B cell (primary cell): ENCODE measurements around the gene TOGARAM2. TPM values are rescaled to one million over a fixed set of nuclear protein-coding genes. Genes with fewer than 3 reads are reported as not detected.

Experiments used
- ATAC-seq: fragments of 200-7000 bp; cut with Tn5 transposase; one replicate; pipeline ENCODE4 v1.10.0; 2021; ENCODE audit warnings: low read depth, mild to moderate bottlenecking, moderate number of reproducible peaks, moderate library complexity
- CTCF ChIA-PET: fragments of 350-600 bp; sonication (Branson Sonifier 250); formaldehyde crosslinking; loops from one replicate; lab custom pipeline; 2021; ENCODE audit warnings: antibody characterized with exemption, inconsistent platforms; lab: Charles Lee
- POLR2A ChIA-PET: fragments of 350-600 bp; sonication (Branson Sonifier 250); formaldehyde crosslinking; loops from one replicate; lab custom pipeline; 2021; ENCODE audit warnings: antibody characterized with exemption; lab: Charles Lee
- DNase-seq: peaks from one replicate; pipeline ENCODE4 v3.0.0; 2013
- H2AFZ ChIP-seq: 2 replicates; pipeline ENCODE4 v1.6.1; 2012; ENCODE audit warnings: mild to moderate bottlenecking, low read depth, low read length; ENCODE audit not compliant: insufficient read depth, poor library complexity, severe bottlenecking
- H3K27ac ChIP-seq, 2 donors: 1 replicate in 1 of 2; 2 replicates in 1 of 2; pipeline ENCODE4 v1.5.1; 2012 to 2013; ENCODE audit warnings: low read length in 2 of 2, mild to moderate bottlenecking in 2 of 2, moderate library complexity in 1 of 2
- H3K27me3 ChIP-seq, 4 experiments: fragments of 200-600 bp in 1 of 4; sonication (generic) in 1 of 4; replicated peaks in 1 of 4; 1 replicate in 2 of 4; 2 replicates in 2 of 4; pipeline versions ENCODE4 v1.6.1 to v1.7.0; 2013 to 2016; ENCODE audit warnings: low read length in 3 of 4, mild to moderate bottlenecking in 2 of 4, mixed read lengths in 1 of 4, moderate library complexity in 1 of 4; ENCODE audit not compliant: insufficient read depth in 4 of 4, control insufficient read depth in 3 of 4; ENCODE audit errors: control extremely low read depth in 1 of 4
- H3K36me3 ChIP-seq, 2 experiments: replicated peaks in 1 of 2; 1 replicate in 1 of 2; 2 replicates in 1 of 2; pipeline versions ENCODE4 v1.6.1 to v1.7.1; 2013; ENCODE audit warnings: low read length in 1 of 2; ENCODE audit not compliant: insufficient read depth in 2 of 2, control insufficient read depth in 1 of 2; ENCODE audit errors: control extremely low read depth in 1 of 2, extremely low read depth in 1 of 2
- H3K4me1 ChIP-seq, 2 donors: fragments of 200-600 bp in 1 of 2; sonication (generic) in 1 of 2; 1 replicate in 1 of 2; 2 replicates in 1 of 2; pipeline versions ENCODE4 v1.5.1 to v1.6.1; 2013 to 2017; ENCODE audit warnings: low read length in 2 of 2; ENCODE audit not compliant: control insufficient read depth in 2 of 2, insufficient read depth in 2 of 2
- H3K4me2 ChIP-seq: replicated peaks from 2 replicates; pipeline ENCODE3; 2012; ENCODE audit warnings: mild to moderate bottlenecking, low read depth, low read length; ENCODE audit not compliant: poor library complexity, severe bottlenecking
- H3K4me3 ChIP-seq, 5 experiments: fragments of 200-600 bp in 1 of 5; sonication (generic) in 1 of 5; 1 replicate in 3 of 5; 2 replicates in 2 of 5; pipeline versions ENCODE4 v1.5.1 to v1.7.0; 2011 to 2016; ENCODE audit warnings: low read length in 4 of 5, mild to moderate bottlenecking in 4 of 5, low read depth in 2 of 5, control low read depth in 1 of 5, moderate library complexity in 1 of 5; ENCODE audit not compliant: insufficient read depth in 1 of 5; ENCODE audit errors: control extremely low read depth in 1 of 5, extremely low read depth in 1 of 5
- H3K79me2 ChIP-seq: fragments of 200-600 bp; sonication (generic); one replicate; pipeline ENCODE4 v1.6.0; 2016; ENCODE audit warnings: low read length; ENCODE audit not compliant: control insufficient read depth, insufficient read depth
- H3K9ac ChIP-seq: fragments of 200-600 bp; sonication (generic); 2 replicates; pipeline ENCODE4 v1.6.1; 2017; ENCODE audit warnings: mild to moderate bottlenecking, low read length, moderate library complexity
- H3K9me3 ChIP-seq, 3 donors: one replicate each; pipeline versions ENCODE4 v1.6.1 to v1.7.1; 2013; ENCODE audit warnings: low read length in 2 of 3; ENCODE audit not compliant: control insufficient read depth in 2 of 3, insufficient read depth in 1 of 3; ENCODE audit errors: control extremely low read depth in 1 of 3
- H4K20me1 ChIP-seq: 2 replicates; pipeline ENCODE4 v1.6.0; 2012; ENCODE audit warnings: mild to moderate bottlenecking, low read length; ENCODE audit not compliant: insufficient read depth, control insufficient read depth, poor library complexity, severe bottlenecking
- H3K27ac Mint-ChIP-seq: one replicate; pipeline ENCODE4 v1.8.0; 2021; ENCODE audit warnings: mixed read lengths
- H3K27me3 Mint-ChIP-seq: one replicate; pipeline ENCODE4 v1.8.0; 2021; ENCODE audit warnings: mixed read lengths
- H3K4me1 Mint-ChIP-seq: one replicate; pipeline ENCODE4 v1.8.0; 2021; ENCODE audit warnings: mixed read lengths
- H3K4me3 Mint-ChIP-seq: one replicate; pipeline ENCODE4 v1.8.0; 2021; ENCODE audit warnings: mixed read lengths
- H3K9me3 Mint-ChIP-seq: one replicate; pipeline ENCODE4 v1.8.0; 2022; ENCODE audit warnings: mixed read lengths; ENCODE audit not compliant: insufficient read depth
- EZH2 ChIP-seq: IDR thresholded peaks from 2 replicates; pipeline ENCODE4 v1.6.1; 2012; ENCODE audit warnings: borderline replicate concordance, low read depth, mild to moderate bottlenecking, moderate library complexity, low read length; ENCODE audit not compliant: insufficient read depth, poor library complexity, severe bottlenecking
- WGBS: methylation state at CpG from one replicate; pipeline ENCODE4 v1.1.5; 2013; ENCODE audit warnings: missing lambda C conversion rate; ENCODE audit not compliant: insufficient coverage; 5-methylcytosine and 5-hydroxymethylcytosine counted together
- intact Hi-C: fragments of 100-400 bp; cut with micrococcal nuclease; formaldehyde crosslinking; loops from one replicate; pipeline ENCODE4 v1.10.0; 2022
- polyA plus RNA-seq: library from polyadenylated mRNA; depleted of rRNA; stranded (reverse); fragments of >200 nt; gene quantifications from 2 replicates; pipeline ENCODE4 v1.2.3, GENCODE V29; 2012
- total RNA-seq, 2 donors: library from RNA; stranded (reverse); fragments of 120-200 nt in 1 of 2; gene quantifications; 1 replicate in 1 of 2; 2 replicates in 1 of 2; pipeline versions ENCODE4 v1.2.3 to v1.2.4, GENCODE V29; 2013 to 2022
- TF ChIP-seq, protein P1 (sequence below): fragments of 200-600 bp; IDR thresholded peaks from one replicate; pipeline ENCODE4 v1.8.0; 2022; ENCODE audit warnings: antibody characterized with exemption, mild to moderate bottlenecking

TOGARAM2 gene
- total and polyA plus RNA-seq, 2 donors (not counting 1 experiment from before 2014, with no cell fraction given) = 0.25 to 0.61 TPM

DNA sequence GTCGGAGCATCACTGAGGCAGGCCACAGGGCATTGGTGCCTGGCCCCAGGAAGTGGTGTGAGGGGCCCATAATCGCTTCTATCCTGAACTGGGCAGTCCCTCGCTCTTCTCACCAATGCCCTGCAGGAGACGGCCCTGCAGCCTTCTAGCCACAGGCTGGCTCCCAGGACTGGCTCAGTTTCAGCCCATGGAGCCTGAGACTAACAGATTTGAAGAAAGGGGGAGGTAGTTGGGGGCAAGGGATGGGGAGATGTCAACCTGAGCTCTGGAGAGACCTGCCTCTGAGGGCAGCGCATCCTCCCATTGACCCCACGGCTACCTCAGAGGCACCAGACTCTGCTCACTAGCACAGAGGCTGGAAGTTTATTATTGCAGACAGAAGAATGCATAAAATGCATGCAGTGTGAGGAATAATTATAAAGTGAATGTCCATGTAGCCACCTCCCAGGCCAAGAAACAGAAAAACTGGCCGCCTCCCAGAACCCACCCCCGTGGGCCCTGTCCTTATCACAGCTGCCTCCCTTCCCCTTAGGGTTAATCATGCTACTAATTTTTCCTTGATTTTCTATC, 1.4 kb downstream of the TOGARAM2 start:
- no peaks in the 10 kb centered on the region for H3K79me2 ChIP-seq
- no peak overlapping the region for H3K4me2 ChIP-seq
- no peaks in the 10 kb centered on the region for H3K4me1 ChIP-seq
- no peaks in the 10 kb centered on the region for H3K36me3 ChIP-seq
- H2AFZ ChIP-seq = no peak overlapping the region
- ATAC-seq (no peak), DNase-seq (no peak)
- intact Hi-C loops = no loop called here
- no peaks in the 10 kb centered on the region for H3K9me3 Mint-ChIP-seq
- no peak overlapping the region for H3K27ac ChIP-seq
- H3K9ac ChIP-seq = no peak overlapping the region
- no peaks in the 10 kb centered on the region for H4K20me1 ChIP-seq
- no peaks in the 10 kb centered on the region for H3K9me3 ChIP-seq
- H3K27me3 ChIP-seq = no peaks in the 10 kb centered on the region
- POLR2A ChIA-PET = no interaction called here
- no peak for TF ChIP-seq EZH2
- TF ChIP-seq, protein P1, sequence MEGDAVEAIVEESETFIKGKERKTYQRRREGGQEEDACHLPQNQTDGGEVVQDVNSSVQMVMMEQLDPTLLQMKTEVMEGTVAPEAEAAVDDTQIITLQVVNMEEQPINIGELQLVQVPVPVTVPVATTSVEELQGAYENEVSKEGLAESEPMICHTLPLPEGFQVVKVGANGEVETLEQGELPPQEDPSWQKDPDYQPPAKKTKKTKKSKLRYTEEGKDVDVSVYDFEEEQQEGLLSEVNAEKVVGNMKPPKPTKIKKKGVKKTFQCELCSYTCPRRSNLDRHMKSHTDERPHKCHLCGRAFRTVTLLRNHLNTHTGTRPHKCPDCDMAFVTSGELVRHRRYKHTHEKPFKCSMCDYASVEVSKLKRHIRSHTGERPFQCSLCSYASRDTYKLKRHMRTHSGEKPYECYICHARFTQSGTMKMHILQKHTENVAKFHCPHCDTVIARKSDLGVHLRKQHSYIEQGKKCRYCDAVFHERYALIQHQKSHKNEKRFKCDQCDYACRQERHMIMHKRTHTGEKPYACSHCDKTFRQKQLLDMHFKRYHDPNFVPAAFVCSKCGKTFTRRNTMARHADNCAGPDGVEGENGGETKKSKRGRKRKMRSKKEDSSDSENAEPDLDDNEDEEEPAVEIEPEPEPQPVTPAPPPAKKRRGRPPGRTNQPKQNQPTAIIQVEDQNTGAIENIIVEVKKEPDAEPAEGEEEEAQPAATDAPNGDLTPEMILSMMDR = no peak
- no peak overlapping the region for H3K27ac Mint-ChIP-seq
- H3K4me1 Mint-ChIP-seq = no peaks in the 10 kb centered on the region
- WGBS = 94% methylated on average over 4 of the region's 8 CpGs
- H3K27me3 Mint-ChIP-seq = no peaks in the 10 kb centered on the region
- H3K4me3 ChIP-seq = no peak overlapping the region
- CTCF ChIA-PET = interaction anchor here (0.7 kb wide), 1 partner anchor 24 kb away, joined by 3 read pairs; no protein-coding TSS in a partner anchor
- H3K4me3 Mint-ChIP-seq = no peak overlapping the region

DNA sequence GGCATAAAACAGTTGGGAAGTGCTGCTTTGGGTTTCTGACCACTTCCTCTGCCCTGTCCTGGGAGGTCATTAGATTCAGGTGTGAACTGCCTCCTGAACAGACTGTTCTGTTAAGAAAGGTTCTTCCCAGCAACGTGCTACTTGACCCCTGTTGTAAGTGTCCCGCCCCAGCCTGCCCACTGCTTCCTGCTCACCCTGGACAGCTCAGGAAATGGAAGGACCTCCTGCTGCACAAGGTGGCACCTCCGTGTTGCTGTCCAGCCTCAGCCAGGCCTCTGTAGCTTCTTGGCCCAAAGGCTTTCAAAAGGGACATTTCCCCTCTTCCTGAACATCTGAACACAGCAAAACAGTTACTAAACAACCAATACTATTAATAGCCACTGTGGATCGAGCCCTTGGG, 5.3 kb downstream of the TOGARAM2 start:
- Histone ChIP-seq H3K27ac (no peak overlapping the region), H4K20me1 (no peaks in the 10 kb centered on the region), H3K4me2 (no peak overlapping the region), H3K9me3 (no peaks in the 10 kb centered on the region), H3K36me3 (no peaks in the 10 kb centered on the region), H2AFZ (no peak overlapping the region), H3K9ac (no peak overlapping the region), H3K4me3 (no peak overlapping the region), H3K27me3 (peaks cover 0 to under 1% (median 0%) of the 10 kb centered on the region in 4 experiments), H3K79me2 (no peaks in the 10 kb centered on the region), H3K4me1 (no peaks in the 10 kb centered on the region)
- H3K27ac Mint-ChIP-seq = no peak overlapping the region
- TF ChIP-seq, protein P1 = no peak
- no peak for TF ChIP-seq EZH2
- ChIA-PET POLR2A (no interaction called here), CTCF (no interaction called here)
- H3K9me3 Mint-ChIP-seq = no peaks in the 10 kb centered on the region
- intact Hi-C loops = no loop called here
- H3K4me1 Mint-ChIP-seq = no peaks in the 10 kb centered on the region
- DNase-seq (no peak), ATAC-seq (no peak)
- H3K27me3 Mint-ChIP-seq = no peaks in the 10 kb centered on the region
- 42% methylated on average over 3 of the region's 4 CpGs for WGBS
- no peak overlapping the region for H3K4me3 Mint-ChIP-seq
